ENCODE measurements around the gene SNX1. TPM values are rescaled to one million over a fixed set of nuclear protein-coding genes. Genes with fewer than 3 reads are reported as not detected.

The SNX1 gene
- total and polyA plus RNA-seq, 10 of the 15 experiments (the other 5 are each of a cell fraction or from before 2014, with no cell fraction given): 17.8 to 115 (median 96.3) TPM

DNA sequence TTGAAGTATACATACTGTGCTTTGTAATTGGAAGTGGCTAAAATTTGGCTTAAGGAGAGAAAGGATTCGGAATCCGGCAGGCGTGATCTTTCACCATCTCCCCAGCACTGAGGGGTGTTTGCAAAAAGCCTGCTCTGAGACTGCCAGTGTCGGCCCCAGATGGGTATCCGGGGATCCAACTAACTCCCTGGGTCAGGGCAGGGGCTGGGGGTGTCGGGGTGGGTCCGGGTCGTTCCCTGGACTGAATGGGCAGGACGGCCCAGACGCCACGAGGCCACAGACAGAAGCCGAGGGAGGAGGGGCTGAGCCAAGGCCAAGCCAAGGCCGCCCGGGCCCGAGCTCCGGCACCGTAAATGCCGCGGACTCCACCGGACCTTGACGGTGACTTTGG is 66.7 kb downstream of the SNX1 start:
- Histone ChIP-seq H4K20me1 (ENCODE audit: control insufficient read depth, insufficient read depth) (peaks cover 12% of the 10 kb centered on the region), H3K9me3 (replicated peaks; ENCODE audit: control insufficient read depth, insufficient read depth, low read length) (no peaks in the 10 kb centered on the region), H3K4me2 (ENCODE audit: control insufficient read depth, insufficient read depth) (peak overlapping the region; percentile 93), H3K27me3 (replicated peaks in 1 of 2; ENCODE audit: control insufficient read depth in 2 of 2, insufficient read depth in 2 of 2, low read length in 1 of 2) (no peaks in the 10 kb centered on the region), H3K79me2 (ENCODE audit: control insufficient read depth, insufficient read depth, low read length) (peaks cover 45% of the 10 kb centered on the region), H3K36me3 (ENCODE audit: control insufficient read depth in 2 of 2, insufficient read depth in 2 of 2, low read length in 1 of 2) (peaks cover 17 to 18% of the 10 kb centered on the region in 2 experiments; a peak in 3 of 4 replicates), H3K4me3 (peak overlapping the region; percentile 84), H2AFZ (ENCODE audit: control insufficient read depth, low read depth, low read length) (peak overlapping the region; percentile 68), H3K9ac (ENCODE audit: control insufficient read depth, insufficient read depth, low read length) (peak overlapping the region; percentile 72), H3K27ac (ENCODE audit: control insufficient read depth, insufficient read depth) (peak overlapping the region; percentile 60), H3K4me1 (ENCODE audit: control insufficient read depth, insufficient read depth, low read length) (peaks cover 30% of the 10 kb centered on the region)
- 0% methylated on average over 21 of the region's 21 CpGs for WGBS (ENCODE audit: insufficient coverage, insufficient replicate concordance, low lambda C conversion rate, missing lambda C conversion rate)
- FAIRE-seq (no peak), ATAC-seq (peak; percentile 53), DNase-seq (ENCODE audit: low read depth, low spot score) (no peak)
- TF ChIP-seq MYC (IDR thresholded peaks at IDR 0.05; ENCODE audit: insufficient read depth, insufficient read length, insufficient replicate concordance, low read length, severe bottlenecking): peak; percentile 62
- TF ChIP-seq SIN3A (IDR thresholded peaks at IDR 0.05; ENCODE audit: low read depth, low read length): no peak
- no peak for TF ChIP-seq HDAC2 (IDR thresholded peaks at IDR 0.05)
- no peak for TF ChIP-seq PAX5 (IDR thresholded peaks at IDR 0.05; ENCODE audit: borderline replicate concordance, low read depth, low read length)
- no peak for TF ChIP-seq LARP7 (IDR thresholded peaks at IDR 0.05)
- TF ChIP-seq, protein P1, sequence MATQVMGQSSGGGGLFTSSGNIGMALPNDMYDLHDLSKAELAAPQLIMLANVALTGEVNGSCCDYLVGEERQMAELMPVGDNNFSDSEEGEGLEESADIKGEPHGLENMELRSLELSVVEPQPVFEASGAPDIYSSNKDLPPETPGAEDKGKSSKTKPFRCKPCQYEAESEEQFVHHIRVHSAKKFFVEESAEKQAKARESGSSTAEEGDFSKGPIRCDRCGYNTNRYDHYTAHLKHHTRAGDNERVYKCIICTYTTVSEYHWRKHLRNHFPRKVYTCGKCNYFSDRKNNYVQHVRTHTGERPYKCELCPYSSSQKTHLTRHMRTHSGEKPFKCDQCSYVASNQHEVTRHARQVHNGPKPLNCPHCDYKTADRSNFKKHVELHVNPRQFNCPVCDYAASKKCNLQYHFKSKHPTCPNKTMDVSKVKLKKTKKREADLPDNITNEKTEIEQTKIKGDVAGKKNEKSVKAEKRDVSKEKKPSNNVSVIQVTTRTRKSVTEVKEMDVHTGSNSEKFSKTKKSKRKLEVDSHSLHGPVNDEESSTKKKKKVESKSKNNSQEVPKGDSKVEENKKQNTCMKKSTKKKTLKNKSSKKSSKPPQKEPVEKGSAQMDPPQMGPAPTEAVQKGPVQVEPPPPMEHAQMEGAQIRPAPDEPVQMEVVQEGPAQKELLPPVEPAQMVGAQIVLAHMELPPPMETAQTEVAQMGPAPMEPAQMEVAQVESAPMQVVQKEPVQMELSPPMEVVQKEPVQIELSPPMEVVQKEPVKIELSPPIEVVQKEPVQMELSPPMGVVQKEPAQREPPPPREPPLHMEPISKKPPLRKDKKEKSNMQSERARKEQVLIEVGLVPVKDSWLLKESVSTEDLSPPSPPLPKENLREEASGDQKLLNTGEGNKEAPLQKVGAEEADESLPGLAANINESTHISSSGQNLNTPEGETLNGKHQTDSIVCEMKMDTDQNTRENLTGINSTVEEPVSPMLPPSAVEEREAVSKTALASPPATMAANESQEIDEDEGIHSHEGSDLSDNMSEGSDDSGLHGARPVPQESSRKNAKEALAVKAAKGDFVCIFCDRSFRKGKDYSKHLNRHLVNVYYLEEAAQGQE (IDR thresholded peaks at IDR 0.05; ENCODE audit: low read depth, low read length): no peak
- TF ChIP-seq, protein P2, sequence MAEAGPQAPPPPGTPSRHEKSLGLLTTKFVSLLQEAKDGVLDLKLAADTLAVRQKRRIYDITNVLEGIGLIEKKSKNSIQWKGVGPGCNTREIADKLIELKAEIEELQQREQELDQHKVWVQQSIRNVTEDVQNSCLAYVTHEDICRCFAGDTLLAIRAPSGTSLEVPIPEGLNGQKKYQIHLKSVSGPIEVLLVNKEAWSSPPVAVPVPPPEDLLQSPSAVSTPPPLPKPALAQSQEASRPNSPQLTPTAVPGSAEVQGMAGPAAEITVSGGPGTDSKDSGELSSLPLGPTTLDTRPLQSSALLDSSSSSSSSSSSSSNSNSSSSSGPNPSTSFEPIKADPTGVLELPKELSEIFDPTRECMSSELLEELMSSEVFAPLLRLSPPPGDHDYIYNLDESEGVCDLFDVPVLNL (IDR thresholded peaks at IDR 0.05; ENCODE audit: low read depth, low read length): no peak
- TF ChIP-seq, protein P3, sequence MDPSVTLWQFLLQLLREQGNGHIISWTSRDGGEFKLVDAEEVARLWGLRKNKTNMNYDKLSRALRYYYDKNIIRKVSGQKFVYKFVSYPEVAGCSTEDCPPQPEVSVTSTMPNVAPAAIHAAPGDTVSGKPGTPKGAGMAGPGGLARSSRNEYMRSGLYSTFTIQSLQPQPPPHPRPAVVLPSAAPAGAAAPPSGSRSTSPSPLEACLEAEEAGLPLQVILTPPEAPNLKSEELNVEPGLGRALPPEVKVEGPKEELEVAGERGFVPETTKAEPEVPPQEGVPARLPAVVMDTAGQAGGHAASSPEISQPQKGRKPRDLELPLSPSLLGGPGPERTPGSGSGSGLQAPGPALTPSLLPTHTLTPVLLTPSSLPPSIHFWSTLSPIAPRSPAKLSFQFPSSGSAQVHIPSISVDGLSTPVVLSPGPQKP (IDR thresholded peaks at IDR 0.05; ENCODE audit: low read depth, low read length): no peak
- TF ChIP-seq ZZZ3 (IDR thresholded peaks at IDR 0.05; ENCODE audit: control insufficient read depth, insufficient read length, low read depth): no peak
- TF ChIP-seq CEBPB (IDR thresholded peaks at IDR 0.05; ENCODE audit: borderline replicate concordance in 1 of 2, low read depth in 2 of 2, low read length in 2 of 2): no peak
- TF ChIP-seq, protein P4, sequence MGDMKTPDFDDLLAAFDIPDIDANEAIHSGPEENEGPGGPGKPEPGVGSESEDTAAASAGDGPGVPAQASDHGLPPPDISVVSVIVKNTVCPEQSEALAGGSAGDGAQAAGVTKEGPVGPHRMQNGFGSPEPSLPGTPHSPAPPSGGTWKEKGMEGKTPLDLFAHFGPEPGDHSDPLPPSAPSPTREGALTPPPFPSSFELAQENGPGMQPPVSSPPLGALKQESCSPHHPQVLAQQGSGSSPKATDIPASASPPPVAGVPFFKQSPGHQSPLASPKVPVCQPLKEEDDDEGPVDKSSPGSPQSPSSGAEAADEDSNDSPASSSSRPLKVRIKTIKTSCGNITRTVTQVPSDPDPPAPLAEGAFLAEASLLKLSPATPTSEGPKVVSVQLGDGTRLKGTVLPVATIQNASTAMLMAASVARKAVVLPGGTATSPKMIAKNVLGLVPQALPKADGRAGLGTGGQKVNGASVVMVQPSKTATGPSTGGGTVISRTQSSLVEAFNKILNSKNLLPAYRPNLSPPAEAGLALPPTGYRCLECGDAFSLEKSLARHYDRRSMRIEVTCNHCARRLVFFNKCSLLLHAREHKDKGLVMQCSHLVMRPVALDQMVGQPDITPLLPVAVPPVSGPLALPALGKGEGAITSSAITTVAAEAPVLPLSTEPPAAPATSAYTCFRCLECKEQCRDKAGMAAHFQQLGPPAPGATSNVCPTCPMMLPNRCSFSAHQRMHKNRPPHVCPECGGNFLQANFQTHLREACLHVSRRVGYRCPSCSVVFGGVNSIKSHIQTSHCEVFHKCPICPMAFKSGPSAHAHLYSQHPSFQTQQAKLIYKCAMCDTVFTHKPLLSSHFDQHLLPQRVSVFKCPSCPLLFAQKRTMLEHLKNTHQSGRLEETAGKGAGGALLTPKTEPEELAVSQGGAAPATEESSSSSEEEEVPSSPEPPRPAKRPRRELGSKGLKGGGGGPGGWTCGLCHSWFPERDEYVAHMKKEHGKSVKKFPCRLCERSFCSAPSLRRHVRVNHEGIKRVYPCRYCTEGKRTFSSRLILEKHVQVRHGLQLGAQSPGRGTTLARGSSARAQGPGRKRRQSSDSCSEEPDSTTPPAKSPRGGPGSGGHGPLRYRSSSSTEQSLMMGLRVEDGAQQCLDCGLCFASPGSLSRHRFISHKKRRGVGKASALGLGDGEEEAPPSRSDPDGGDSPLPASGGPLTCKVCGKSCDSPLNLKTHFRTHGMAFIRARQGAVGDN (IDR thresholded peaks at IDR 0.05): 0 out of 2 replicates have a peak, but pooled peaks have one; percentile 13
- RAD21 ChIA-PET (ENCODE audit: unreplicated experiment): interaction anchor here (0.6 to 2.6 kb wide), 8 partner anchors 10 to 1109 kb away, joined by 3 to 14 read pairs (median 6); partner anchors contain the start of genes CIAO2A and SNX22
- intact Hi-C loops (cut with micrococcal nuclease; ENCODE audit: unreplicated experiment) (loop anchor here (2.0 to 5.0 kb wide), 2 partner anchors 195 to 732 kb away; partner anchors contain the start of gene CSNK1G1), in situ Hi-C loops (cut with MboI) (no loop called here)
- POLR2A ChIA-PET: interaction anchor here (0.6 to 3.4 kb wide), 9 partner anchors 9 to 967 kb away, joined by 3 to 32 read pairs (median 7); partner anchors contain the start of genes CIAO2A, SNX1 and SNX22
- SMC1A ChIA-PET (ENCODE audit: uncharacterized antibody, unreplicated experiment): interaction anchor here (1.3 to 3.3 kb wide), 3 partner anchors 9 to 565 kb away, joined by 4 to 19 read pairs (median 9); no protein-coding TSS in a partner anchor
- CTCF ChIA-PET: interaction anchor here (0.6 to 3.6 kb wide), 8 partner anchors 9 to 1355 kb away, joined by 3 to 34 read pairs (median 6); partner anchors contain the start of genes CIAO2A, CSNK1G1 and DPP8
- BruUV-seq (replicated peaks): no TSS peak

All from GM12878 (cell line).